ENCODE data around the gene ANKRD17.

ANKRD17 gene

DNA sequence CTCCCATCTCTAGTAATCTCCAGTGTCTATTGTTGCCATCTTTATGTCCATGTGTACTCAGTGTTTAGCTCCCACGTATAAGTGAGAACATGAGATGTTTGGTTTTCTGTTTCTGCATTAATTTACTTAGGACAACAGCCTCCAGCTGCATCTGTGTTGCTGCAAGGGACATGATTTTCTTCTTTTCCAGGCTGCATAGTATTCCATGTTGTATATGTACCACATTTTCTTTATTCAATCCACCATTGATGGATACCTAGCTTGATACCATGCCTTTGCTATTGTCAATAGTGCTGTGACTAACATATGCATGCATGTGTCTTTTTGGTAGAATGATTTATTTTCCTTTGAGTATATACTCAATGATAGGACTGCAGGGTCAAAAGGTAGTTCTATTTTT is 18.6 kb upstream of the ANKRD17 start:
- TF ChIP-seq, protein P1, sequence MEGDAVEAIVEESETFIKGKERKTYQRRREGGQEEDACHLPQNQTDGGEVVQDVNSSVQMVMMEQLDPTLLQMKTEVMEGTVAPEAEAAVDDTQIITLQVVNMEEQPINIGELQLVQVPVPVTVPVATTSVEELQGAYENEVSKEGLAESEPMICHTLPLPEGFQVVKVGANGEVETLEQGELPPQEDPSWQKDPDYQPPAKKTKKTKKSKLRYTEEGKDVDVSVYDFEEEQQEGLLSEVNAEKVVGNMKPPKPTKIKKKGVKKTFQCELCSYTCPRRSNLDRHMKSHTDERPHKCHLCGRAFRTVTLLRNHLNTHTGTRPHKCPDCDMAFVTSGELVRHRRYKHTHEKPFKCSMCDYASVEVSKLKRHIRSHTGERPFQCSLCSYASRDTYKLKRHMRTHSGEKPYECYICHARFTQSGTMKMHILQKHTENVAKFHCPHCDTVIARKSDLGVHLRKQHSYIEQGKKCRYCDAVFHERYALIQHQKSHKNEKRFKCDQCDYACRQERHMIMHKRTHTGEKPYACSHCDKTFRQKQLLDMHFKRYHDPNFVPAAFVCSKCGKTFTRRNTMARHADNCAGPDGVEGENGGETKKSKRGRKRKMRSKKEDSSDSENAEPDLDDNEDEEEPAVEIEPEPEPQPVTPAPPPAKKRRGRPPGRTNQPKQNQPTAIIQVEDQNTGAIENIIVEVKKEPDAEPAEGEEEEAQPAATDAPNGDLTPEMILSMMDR (conservative IDR thresholded peaks at IDR 0.05; ENCODE audit: low read length) = no peak
- no peak for TF ChIP-seq EZH2phosphoT487 (IDR thresholded peaks at IDR 0.05; ENCODE audit: borderline replicate concordance)
- H3K4me2 ChIP-seq (ENCODE audit: low read depth, low read length, poor library complexity, severe bottlenecking) = no peak overlapping the region
- no peaks in the 10 kb centered on the region for H3K36me3 ChIP-seq (ENCODE audit: insufficient read depth, low read length)
- no peaks in the 10 kb centered on the region for H3K79me2 ChIP-seq (ENCODE audit: insufficient read depth, low read length)
- no peak overlapping the region for H3K4me3 ChIP-seq (ENCODE audit: low read length, poor library complexity, severe bottlenecking)
- H4K20me1 ChIP-seq (ENCODE audit: insufficient read depth, low read length, poor library complexity, severe bottlenecking) = no peaks in the 10 kb centered on the region
- no peaks in the 10 kb centered on the region for H3F3A ChIP-seq (ENCODE audit: low read depth)
- no peaks in the 10 kb centered on the region for H3K9me3 ChIP-seq (ENCODE audit: insufficient read depth, low read depth, low read length)
- no peaks in the 10 kb centered on the region for H3K9me2 ChIP-seq (replicated peaks; ENCODE audit: low read depth, low read length)
- no peaks in the 10 kb centered on the region for H3K4me1 ChIP-seq (ENCODE audit: insufficient read depth, low read length, poor library complexity, severe bottlenecking)
- no peaks in the 10 kb centered on the region for H3K27me3 ChIP-seq (ENCODE audit: insufficient read depth, low read length, poor library complexity, severe bottlenecking)
- H2AFZ ChIP-seq (ENCODE audit: low read length) = no peak overlapping the region
- no peak overlapping the region for H3K9ac ChIP-seq (ENCODE audit: low read depth, low read length, poor library complexity, severe bottlenecking)

DNA sequence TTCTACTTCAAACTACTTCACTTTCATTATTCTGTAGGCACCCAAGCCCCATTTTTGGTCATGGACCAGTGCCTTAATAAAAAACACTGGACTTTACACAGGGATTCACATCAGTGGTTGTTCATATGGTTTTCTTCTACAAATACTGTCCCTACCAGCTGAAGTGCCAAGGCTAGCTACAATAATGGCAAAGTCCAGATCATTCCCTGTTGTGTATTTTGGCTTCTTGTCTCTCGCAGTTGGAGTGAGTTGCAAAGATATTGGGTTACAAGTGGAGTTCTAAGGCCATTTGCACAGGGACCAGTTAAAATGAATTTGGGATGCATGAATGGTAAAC is 16.7 kb upstream of the ANKRD17 start:
- H3K4me2 ChIP-seq (ENCODE audit: low read depth, low read length, poor library complexity, severe bottlenecking) = no peak overlapping the region
- no peaks in the 10 kb centered on the region for H4K20me1 ChIP-seq (ENCODE audit: insufficient read depth, low read length, poor library complexity, severe bottlenecking)
- H3K9ac ChIP-seq (ENCODE audit: low read depth, low read length, poor library complexity, severe bottlenecking) = no peak overlapping the region
- no peaks in the 10 kb centered on the region for H3K79me2 ChIP-seq (ENCODE audit: insufficient read depth, low read length)
- no peaks in the 10 kb centered on the region for H3K4me1 ChIP-seq (ENCODE audit: insufficient read depth, low read length, poor library complexity, severe bottlenecking)
- no peaks in the 10 kb centered on the region for H3F3A ChIP-seq (ENCODE audit: low read depth)
- H3K9me3 ChIP-seq (ENCODE audit: insufficient read depth, low read depth, low read length) = no peaks in the 10 kb centered on the region
- H3K4me3 ChIP-seq (ENCODE audit: low read length, poor library complexity, severe bottlenecking) = no peak overlapping the region
- H2AFZ ChIP-seq (ENCODE audit: low read length) = no peak overlapping the region
- H3K9me2 ChIP-seq (replicated peaks; ENCODE audit: low read depth, low read length) = no peaks in the 10 kb centered on the region
- no peaks in the 10 kb centered on the region for H3K27me3 ChIP-seq (ENCODE audit: insufficient read depth, low read length, poor library complexity, severe bottlenecking)
- H3K36me3 ChIP-seq (ENCODE audit: insufficient read depth, low read length) = no peaks in the 10 kb centered on the region
- TF ChIP-seq, protein P1 (conservative IDR thresholded peaks at IDR 0.05; ENCODE audit: low read length) = no peak
- TF ChIP-seq EZH2phosphoT487 (IDR thresholded peaks at IDR 0.05; ENCODE audit: borderline replicate concordance) = no peak

DNA sequence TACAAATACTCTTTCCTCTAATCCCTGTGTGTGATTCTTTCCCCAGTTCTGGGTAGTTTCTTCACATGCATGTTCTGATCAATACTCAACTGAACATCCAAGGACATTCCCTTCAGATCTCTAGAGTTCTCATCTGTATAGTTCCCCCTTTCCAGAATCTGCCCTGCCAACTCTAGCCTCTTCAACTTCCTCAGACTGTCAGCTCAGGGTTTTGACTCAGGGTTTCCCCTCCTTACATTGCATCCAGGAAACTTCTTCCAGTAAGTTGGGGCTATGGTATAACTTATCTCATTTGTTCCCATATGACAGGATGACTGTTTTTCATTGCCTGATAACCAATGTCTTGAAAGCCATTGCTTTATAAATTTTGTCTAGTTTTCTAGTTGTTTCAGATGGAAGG is 14.2 kb upstream of the ANKRD17 start:
- Histone ChIP-seq H4K20me1 (ENCODE audit: insufficient read depth, low read length, poor library complexity, severe bottlenecking) (no peaks in the 10 kb centered on the region), H3K4me1 (ENCODE audit: insufficient read depth, low read length, poor library complexity, severe bottlenecking) (no peaks in the 10 kb centered on the region), H3K36me3 (ENCODE audit: insufficient read depth, low read length) (no peaks in the 10 kb centered on the region), H3K4me3 (ENCODE audit: low read length, poor library complexity, severe bottlenecking) (no peak overlapping the region), H2AFZ (ENCODE audit: low read length) (no peak overlapping the region), H3K27me3 (ENCODE audit: insufficient read depth, low read length, poor library complexity, severe bottlenecking) (no peaks in the 10 kb centered on the region), H3K9me3 (ENCODE audit: insufficient read depth, low read depth, low read length) (no peaks in the 10 kb centered on the region), H3F3A (ENCODE audit: low read depth) (no peaks in the 10 kb centered on the region), H3K79me2 (ENCODE audit: insufficient read depth, low read length) (no peaks in the 10 kb centered on the region), H3K9me2 (replicated peaks; ENCODE audit: low read depth, low read length) (no peaks in the 10 kb centered on the region), H3K9ac (ENCODE audit: low read depth, low read length, poor library complexity, severe bottlenecking) (no peak overlapping the region), H3K4me2 (ENCODE audit: low read depth, low read length, poor library complexity, severe bottlenecking) (no peak overlapping the region)
- TF ChIP-seq EZH2phosphoT487 (IDR thresholded peaks at IDR 0.05; ENCODE audit: borderline replicate concordance) = no peak
- TF ChIP-seq, protein P1 (conservative IDR thresholded peaks at IDR 0.05; ENCODE audit: low read length) = no peak
